Dedifferentiated amniotic fluid mesenchymal stem cell (primary cell): ENCODE data around the gene PARN.

Experiments
- DNase-seq: peaks from one replicate; pipeline ENCODE4 v3.0.0-alpha.2; 2016; ENCODE audit errors: extremely low spot score

PARN gene

GRCh38 chr16:14529010-14529669, 100.9 kb downstream of the PARN start:
- DNase-seq, result peak; percentile 95

- no peak for DNase-seq
These were observed 101.8 kb downstream of the PARN start for GRCh38 chr16:14528306-14528705.

- DNase-seq, result no peak
These were observed 102.5 kb downstream of the PARN start for GRCh38 chr16:14527411-14528044.

GRCh38 chr16:14525596-14525995, 104.5 kb downstream of the PARN start:
- no peak for DNase-seq

GRCh38 chr16:14524979-14525378, 105.1 kb downstream of the PARN start:
- DNase-seq, result no peak

- DNase-seq, result no peak
These were observed 106.4 kb downstream of the PARN start for GRCh38 chr16:14523632-14524031.

- no peak for DNase-seq
These were observed 107.4 kb downstream of the PARN start for GRCh38 chr16:14522671-14523070.

GRCh38 chr16:14520753-14521152, 109.3 kb downstream of the PARN start:
- DNase-seq, result no peak

- DNase-seq, result no peak
These were observed 115.1 kb downstream of the PARN start for GRCh38 chr16:14514967-14515366.

GRCh38 chr16:14513389-14514107, 116.5 kb downstream of the PARN start:
- no peak for DNase-seq

- no peak for DNase-seq
These were observed 118.3 kb downstream of the PARN start for GRCh38 chr16:14511800-14512135.

- DNase-seq, result no peak
These were observed 118.9 kb downstream of the PARN start for GRCh38 chr16:14510939-14511799.

- no peak for DNase-seq
These were observed 119.5 kb downstream of the PARN start for GRCh38 chr16:14510581-14510938.

- DNase-seq, result no peak
These were observed 120.4 kb downstream of the PARN start for GRCh38 chr16:14509675-14510132.

- no peak for DNase-seq
These were observed 121.0 kb downstream of the PARN start for GRCh38 chr16:14509055-14509454.

GRCh38 chr16:14505846-14506245, 124.2 kb downstream of the PARN start:
- no peak for DNase-seq

GRCh38 chr16:14502932-14503741, 126.9 kb downstream of the PARN start:
- no peak for DNase-seq

- DNase-seq, result no peak
These were observed 127.7 kb downstream of the PARN start for GRCh38 chr16:14502256-14502875.

- peak; percentile 90 for DNase-seq
These were observed 128.5 kb downstream of the PARN start for GRCh38 chr16:14501331-14502255.

GRCh38 chr16:14500791-14501190, 129.3 kb downstream of the PARN start:
- no peak for DNase-seq
